DOHH2 (cell line): ENCODE measurements around the gene TEX2.

ENCODE experiments used
- CTCF ChIP-seq: fragments of 200-600 bp; sonication (generic); IDR thresholded peaks from one replicate; pipeline ENCODE4 v1.5.1; 2014; ENCODE audit warnings: antibody characterized with exemption, mild to moderate bottlenecking, low read depth, low read length; ENCODE audit not compliant: poor library complexity, severe bottlenecking
- EZH2phosphoT487 ChIP-seq: fragments of 200-600 bp; sonication (generic); IDR thresholded peaks from 2 replicates; pipeline ENCODE4 v1.6.1; 2017; ENCODE audit warnings: borderline replicate concordance, mild to moderate bottlenecking, antibody characterized with exemption, low read length, moderate library complexity, mixed read lengths

- TF ChIP-seq CTCF (no peak), EZH2phosphoT487 (no peak)
Measured at GRCh38 chr17:64124609-64125008, 138.5 kb downstream of the TEX2 start.
